Smooth muscle cell (in vitro differentiated cells): ENCODE measurements around the gene THADA. TPM values are rescaled to one million over a fixed set of nuclear protein-coding genes. Genes with fewer than 3 reads are reported as not detected.

ENCODE experiments used
- DNase-seq: peaks from one replicate; lab custom pipeline; 2025; ENCODE audit not compliant: unreplicated experiment; lab: John Stamatoyannopoulos, UW
- H2AFZ ChIP-seq: fragments of 200-600 bp; sonication (generic); 2 replicates; pipeline ENCODE4 v1.6.0; 2016; ENCODE audit warnings: antibody characterized with exemption, low read depth, mild to moderate bottlenecking
- H3F3A ChIP-seq: fragments of 200-600 bp; sonication (generic); 2 replicates; pipeline ENCODE4 v1.6.0; 2017; ENCODE audit warnings: antibody characterized with exemption, low read depth
- H3K27ac ChIP-seq: fragments of 200-600 bp; sonication (generic); 2 replicates; pipeline ENCODE4 v1.5.1; 2016; ENCODE audit warnings: low read depth, mild to moderate bottlenecking
- H3K27me3 ChIP-seq: fragments of 200-600 bp; sonication (generic); 2 replicates; pipeline ENCODE4 v1.6.1; 2016; ENCODE audit warnings: low read depth, mild to moderate bottlenecking
- H3K36me3 ChIP-seq: fragments of 200-600 bp; sonication (generic); 2 replicates; pipeline ENCODE4 v1.5.1; 2016; ENCODE audit warnings: low read depth
- H3K4me1 ChIP-seq: fragments of 200-600 bp; sonication (generic); 2 replicates; pipeline ENCODE4 v1.5.1; 2016; ENCODE audit warnings: low read depth
- H3K4me2 ChIP-seq: fragments of 200-600 bp; sonication (generic); 2 replicates; pipeline ENCODE4 v1.6.0; 2016; ENCODE audit warnings: mild to moderate bottlenecking
- H3K4me3 ChIP-seq: fragments of 200-600 bp; sonication (generic); 2 replicates; pipeline ENCODE4 v1.5.1; 2016; ENCODE audit warnings: mild to moderate bottlenecking
- H3K79me2 ChIP-seq: fragments of 200-600 bp; sonication (generic); 2 replicates; pipeline ENCODE4 v1.6.0; 2016; ENCODE audit warnings: low read depth, mild to moderate bottlenecking
- H3K9ac ChIP-seq: fragments of 200-600 bp; sonication (generic); 2 replicates; pipeline ENCODE4 v1.6.0; 2016; ENCODE audit warnings: low read depth
- H3K9me3 ChIP-seq: fragments of 200-600 bp; sonication (generic); replicated peaks from 2 replicates; pipeline ENCODE4 v1.5.1; 2016; ENCODE audit warnings: low read depth
- H4K20me1 ChIP-seq: fragments of 200-600 bp; sonication (generic); 2 replicates; pipeline ENCODE4 v1.6.0; 2016; ENCODE audit warnings: low read depth
- WGBS: methylation state at CpG from one replicate; pipeline ENCODE4 v1.1.7; 2016; ENCODE audit warnings: low lambda C conversion rate; 5-methylcytosine and 5-hydroxymethylcytosine counted together
- polyA plus RNA-seq: library from polyadenylated mRNA; unstranded; fragments of >200 nt; fragmentation: Nextera tagmentation; extraction: Ambion mirVana; gene quantifications from 2 replicates; pipeline ENCODE4 v1.2.1, GENCODE V29; 2016
- total RNA-seq: library from RNA; depleted of rRNA; stranded (reverse); fragments of >200 nt; gene quantifications from 2 replicates; pipeline ENCODE4 v1.2.3, GENCODE V29; 2014
- TF ChIP-seq, protein P1 (sequence below): fragments of 200-600 bp; sonication (generic); IDR thresholded peaks from 2 replicates; pipeline ENCODE4 v1.5.1; 2017; ENCODE audit warnings: borderline replicate concordance, mild to moderate bottlenecking, antibody characterized with exemption; ENCODE audit not compliant: insufficient read depth, poor library complexity, severe bottlenecking

THADA gene
- total and polyA plus RNA-seq, 2 experiments from 2014 or later: 11.3 to 20.9 TPM

GRCh38 chr2:43348908-43349661 lies 246.8 kb downstream of the THADA start:
- H3K4me3 ChIP-seq: no peak overlapping the region
- H2AFZ ChIP-seq: no peak overlapping the region
- H3K79me2 ChIP-seq: no peaks in the 10 kb centered on the region
- no peak for DNase-seq
- H3K9me3 ChIP-seq: no peaks in the 10 kb centered on the region
- H3K27ac ChIP-seq: peak overlapping the region; percentile 70
- H3F3A ChIP-seq: peaks cover 31% of the 10 kb centered on the region
- no peak overlapping the region for H3K9ac ChIP-seq
- 0% methylated on average over 1 of the region's 1 CpG for WGBS
- peak overlapping the region; percentile 72 for H3K4me2 ChIP-seq
- H3K36me3 ChIP-seq: no peaks in the 10 kb centered on the region
- TF ChIP-seq, protein P1, sequence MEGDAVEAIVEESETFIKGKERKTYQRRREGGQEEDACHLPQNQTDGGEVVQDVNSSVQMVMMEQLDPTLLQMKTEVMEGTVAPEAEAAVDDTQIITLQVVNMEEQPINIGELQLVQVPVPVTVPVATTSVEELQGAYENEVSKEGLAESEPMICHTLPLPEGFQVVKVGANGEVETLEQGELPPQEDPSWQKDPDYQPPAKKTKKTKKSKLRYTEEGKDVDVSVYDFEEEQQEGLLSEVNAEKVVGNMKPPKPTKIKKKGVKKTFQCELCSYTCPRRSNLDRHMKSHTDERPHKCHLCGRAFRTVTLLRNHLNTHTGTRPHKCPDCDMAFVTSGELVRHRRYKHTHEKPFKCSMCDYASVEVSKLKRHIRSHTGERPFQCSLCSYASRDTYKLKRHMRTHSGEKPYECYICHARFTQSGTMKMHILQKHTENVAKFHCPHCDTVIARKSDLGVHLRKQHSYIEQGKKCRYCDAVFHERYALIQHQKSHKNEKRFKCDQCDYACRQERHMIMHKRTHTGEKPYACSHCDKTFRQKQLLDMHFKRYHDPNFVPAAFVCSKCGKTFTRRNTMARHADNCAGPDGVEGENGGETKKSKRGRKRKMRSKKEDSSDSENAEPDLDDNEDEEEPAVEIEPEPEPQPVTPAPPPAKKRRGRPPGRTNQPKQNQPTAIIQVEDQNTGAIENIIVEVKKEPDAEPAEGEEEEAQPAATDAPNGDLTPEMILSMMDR: no peak
- peaks cover 33% of the 10 kb centered on the region for H3K4me1 ChIP-seq
- H3K27me3 ChIP-seq: no peaks in the 10 kb centered on the region
- H4K20me1 ChIP-seq: no peaks in the 10 kb centered on the region

- Histone ChIP-seq H3K79me2 (no peaks in the 10 kb centered on the region), H3K4me2 (peak overlapping the region; percentile 72), H3K4me3 (no peak overlapping the region), H4K20me1 (no peaks in the 10 kb centered on the region), H3K27me3 (no peaks in the 10 kb centered on the region), H2AFZ (no peak overlapping the region), H3K9ac (no peak overlapping the region), H3K36me3 (no peaks in the 10 kb centered on the region), H3K27ac (peak overlapping the region; percentile 70), H3K4me1 (peaks cover 41% of the 10 kb centered on the region), H3F3A (peaks cover 37% of the 10 kb centered on the region), H3K9me3 (no peaks in the 10 kb centered on the region)
- no peak for DNase-seq
- WGBS: 44% methylated on average over 4 of the region's 4 CpGs
- TF ChIP-seq, protein P1: no peak
Measured at GRCh38 chr2:43347746-43348145, 248.1 kb downstream of the THADA start.

DNA sequence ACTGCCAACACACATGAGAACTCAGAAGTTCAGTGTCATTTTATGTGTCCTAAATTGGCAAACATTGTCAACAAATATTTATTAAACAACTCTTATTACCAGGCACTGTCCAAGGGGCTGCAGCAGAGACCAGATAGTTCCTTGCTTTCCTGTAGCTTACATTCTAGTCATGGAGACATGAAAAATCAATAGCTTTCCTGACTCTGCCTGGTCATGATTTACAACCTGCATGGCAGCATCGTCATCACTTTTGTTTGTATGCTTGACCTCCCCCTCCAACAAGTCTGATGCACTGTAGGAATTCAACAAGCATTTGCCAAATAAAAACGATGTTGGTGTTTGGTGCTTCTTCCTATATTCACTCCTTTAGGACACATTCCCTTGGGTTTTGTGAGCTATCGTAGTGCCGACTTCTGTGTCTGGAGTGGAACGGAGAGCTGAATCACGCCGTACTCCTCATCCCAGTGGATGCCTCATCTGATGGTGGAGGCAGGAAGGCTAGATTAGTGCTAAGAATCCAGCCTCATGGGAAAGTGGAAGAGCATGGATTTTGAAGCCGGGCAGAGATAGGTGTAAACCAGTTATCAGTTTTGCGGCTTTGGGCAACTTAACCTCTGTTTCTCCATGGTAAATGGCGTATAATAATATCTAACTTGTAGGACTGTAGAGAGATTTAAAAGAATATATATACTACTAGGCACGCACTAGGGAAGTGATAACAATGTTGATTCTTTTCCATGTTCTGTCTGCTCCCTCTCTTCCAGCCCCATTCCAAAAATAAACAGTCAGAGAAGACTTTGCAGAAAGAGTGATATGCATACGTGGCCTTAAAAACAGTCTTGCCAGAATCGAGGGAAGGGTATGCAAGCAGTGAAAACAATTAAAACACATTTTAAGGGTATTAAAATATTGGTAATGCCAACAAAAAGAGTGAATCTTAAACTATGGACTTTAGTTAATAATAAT lies 249.0 kb downstream of the THADA start:
- H3K4me3 ChIP-seq: no peak overlapping the region
- H3K27me3 ChIP-seq: no peaks in the 10 kb centered on the region
- H3K79me2 ChIP-seq: no peaks in the 10 kb centered on the region
- H3K36me3 ChIP-seq: no peaks in the 10 kb centered on the region
- TF ChIP-seq, protein P1: no peak
- peak overlapping the region; percentile 16 for H3K9ac ChIP-seq
- H3K27ac ChIP-seq: peak overlapping the region; percentile 70
- DNase-seq: no peak
- H2AFZ ChIP-seq: no peak overlapping the region
- H3F3A ChIP-seq: peaks cover 37% of the 10 kb centered on the region
- H3K4me2 ChIP-seq: peak overlapping the region; percentile 72
- no peaks in the 10 kb centered on the region for H4K20me1 ChIP-seq
- peaks cover 41% of the 10 kb centered on the region for H3K4me1 ChIP-seq
- WGBS: 27% methylated on average over 13 of the region's 13 CpGs
- H3K9me3 ChIP-seq: no peaks in the 10 kb centered on the region
